Right renal pelvis (tissue), 4 donors: Measurements from ENCODE around the gene LZIC. TPM values are rescaled to one million over a fixed set of nuclear protein-coding genes. Genes with fewer than 3 reads are reported as not detected.

Source experiments
- DNase-seq, 4 donors: peaks; one replicate each; pipeline ENCODE4 v3.0.0-alpha.2; 2013; ENCODE audit warnings: low read depth in 4 of 4, low spot score in 3 of 4, missing footprints in 1 of 4
- polyA plus RNA-seq, 4 donors: library from polyadenylated mRNA; unstranded; fragments of 120-200 nt; gene quantifications; one replicate each; pipeline ENCODE4 v1.2.1, GENCODE V29; 2013; ENCODE audit not compliant: insufficient read length in 4 of 4

Gene LZIC
- polyA plus RNA-seq, 4 donors: 60.1 to 74.9 (median 74.1) TPM

GRCh38 chr1:9910423-9911178 is 32.6 kb downstream of the LZIC start:
- peak; percentile 95 to 97 (median 96) for DNase-seq

- no peak for DNase-seq
Observed at GRCh38 chr1:9910076-9910422, 33.1 kb downstream of the LZIC start, which contains the start of gene CTNNBIP1. Gene CTNNBIP1 (minus strand): TSS chr1:9910269. CDS start chr1:9872064, 38,205 bp downstream.

- DNase-seq: no peak
Observed at GRCh38 chr1:9909234-9910046, 33.8 kb downstream of the LZIC start.

GRCh38 chr1:9908871-9909233 is 34.3 kb downstream of the LZIC start:
- no peak for DNase-seq

- no peak for DNase-seq
Observed at GRCh38 chr1:9907441-9907840, 35.8 kb downstream of the LZIC start.

- no peak for DNase-seq
Observed at GRCh38 chr1:9906466-9906865, 36.7 kb downstream of the LZIC start.

GRCh38 chr1:9905010-9905409 is 38.2 kb downstream of the LZIC start:
- no peak for DNase-seq

- no peak for DNase-seq
Observed at GRCh38 chr1:9904596-9904995, 38.6 kb downstream of the LZIC start.

GRCh38 chr1:9903801-9904527 is 39.2 kb downstream of the LZIC start:
- no peak for DNase-seq

- no peak for DNase-seq
Observed at GRCh38 chr1:9902060-9902452, 41.1 kb downstream of the LZIC start.

- no peak for DNase-seq
Observed at GRCh38 chr1:9901148-9902059, 41.8 kb downstream of the LZIC start.

GRCh38 chr1:9900142-9901043 is 42.8 kb downstream of the LZIC start:
- no peak for DNase-seq

GRCh38 chr1:9894115-9894514 is 49.1 kb downstream of the LZIC start:
- no peak for DNase-seq

- no peak for DNase-seq
Observed at GRCh38 chr1:9892563-9893528, 50.3 kb downstream of the LZIC start.

GRCh38 chr1:9891207-9891606 is 52.0 kb downstream of the LZIC start:
- no peak for DNase-seq

- no peak for DNase-seq
Observed at GRCh38 chr1:9890224-9890731, 52.9 kb downstream of the LZIC start.

- no peak for DNase-seq
Observed at GRCh38 chr1:9889411-9889810, 53.8 kb downstream of the LZIC start.

- DNase-seq: no peak
Observed at GRCh38 chr1:9888886-9889285, 54.3 kb downstream of the LZIC start.
